Activated naive CD4-positive, alpha-beta T cell treated with anti-CD3 and anti-CD28 coated beads for 36 hours (primary cell): ENCODE data around the gene PAPPA. TPM values are rescaled to one million over a fixed set of nuclear protein-coding genes. Genes with fewer than 3 reads are reported as not detected.

Source experiments
- CTCF ChIA-PET: fragments of 350-600 bp; sonication (Branson Sonifier 250); formaldehyde crosslinking; loops from one replicate; lab custom pipeline; 2021; ENCODE audit warnings: antibody characterized with exemption; lab: Charles Lee
- DNase-seq: peaks from one replicate; pipeline ENCODE4 v3.0.0-alpha.2; 2020
- H3K27ac Mint-ChIP-seq: one replicate; pipeline ENCODE4 v1.8.0; 2021; ENCODE audit warnings: mild to moderate bottlenecking, mixed read lengths
- H3K27me3 Mint-ChIP-seq: one replicate; pipeline ENCODE4 v1.8.0; 2021; ENCODE audit warnings: low read depth, mixed read lengths
- H3K36me3 Mint-ChIP-seq: one replicate; pipeline ENCODE4 v1.8.0; 2021; ENCODE audit warnings: low read depth, mixed read lengths
- H3K4me1 Mint-ChIP-seq: one replicate; pipeline ENCODE4 v1.8.0; 2021; ENCODE audit warnings: low read depth, mixed read lengths
- H3K4me3 Mint-ChIP-seq: one replicate; pipeline ENCODE4 v1.8.0; 2021; ENCODE audit warnings: mild to moderate bottlenecking, moderate library complexity, mixed read lengths
- H3K9me3 Mint-ChIP-seq: one replicate; pipeline ENCODE4 v1.8.0; 2021; ENCODE audit warnings: mixed read lengths
- intact Hi-C: fragments of 100-400 bp; cut with micrococcal nuclease; formaldehyde crosslinking; loops from one replicate; pipeline ENCODE4 v1.15.1; 2023
- total RNA-seq, 2 experiments: library from RNA; stranded (reverse); gene quantifications; one replicate each; pipeline ENCODE4 v1.2.3, GENCODE V29; 2021

The PAPPA gene
- total RNA-seq, 2 experiments from 2014 or later = not detected

GRCh38 chr9:116196806-116197205 lies 43.2 kb downstream of the PAPPA start:
- CTCF ChIA-PET = no interaction called here
- Mint-ChIP-seq H3K9me3 (no peaks in the 10 kb centered on the region), H3K36me3 (no peaks in the 10 kb centered on the region), H3K4me1 (no peaks in the 10 kb centered on the region), H3K4me3 (no peak overlapping the region), H3K27me3 (peaks cover 4% of the 10 kb centered on the region), H3K27ac (no peak overlapping the region)
- intact Hi-C loops = no loop called here
- DNase-seq = no peak

- CTCF ChIA-PET = no interaction called here
- Mint-ChIP-seq H3K36me3 (no peaks in the 10 kb centered on the region), H3K27me3 (peaks cover 4% of the 10 kb centered on the region), H3K4me1 (no peaks in the 10 kb centered on the region), H3K9me3 (no peaks in the 10 kb centered on the region), H3K4me3 (no peak overlapping the region), H3K27ac (no peak overlapping the region)
- DNase-seq = no peak
- intact Hi-C loops = no loop called here
Measured at GRCh38 chr9:116198344-116198743, 44.8 kb downstream of the PAPPA start.

GRCh38 chr9:116202219-116202912 lies 48.8 kb downstream of the PAPPA start:
- H3K36me3 Mint-ChIP-seq = no peaks in the 10 kb centered on the region
- H3K27me3 Mint-ChIP-seq = peaks cover 7% of the 10 kb centered on the region
- no peak for DNase-seq
- CTCF ChIA-PET = no interaction called here
- H3K9me3 Mint-ChIP-seq = no peaks in the 10 kb centered on the region
- no peak overlapping the region for H3K27ac Mint-ChIP-seq
- intact Hi-C loops = no loop called here
- no peak overlapping the region for H3K4me3 Mint-ChIP-seq
- no peaks in the 10 kb centered on the region for H3K4me1 Mint-ChIP-seq

GRCh38 chr9:116204252-116204882 lies 50.8 kb downstream of the PAPPA start:
- Mint-ChIP-seq H3K27me3 (peaks cover 4% of the 10 kb centered on the region), H3K4me1 (no peaks in the 10 kb centered on the region), H3K36me3 (no peaks in the 10 kb centered on the region), H3K9me3 (no peaks in the 10 kb centered on the region), H3K4me3 (no peak overlapping the region), H3K27ac (no peak overlapping the region)
- CTCF ChIA-PET = interaction anchor here (0.6 to 1.0 kb wide), 2 partner anchors 52 to 744 kb away, joined by 4 to 7 read pairs; no protein-coding TSS in a partner anchor
- intact Hi-C loops = no loop called here
- no peak for DNase-seq

GRCh38 chr9:116207371-116208111 lies 54.0 kb downstream of the PAPPA start:
- H3K4me3 Mint-ChIP-seq = no peak overlapping the region

GRCh38 chr9:116208417-116209232 lies 55.0 kb downstream of the PAPPA start:
- no peak for DNase-seq
- H3K4me3 Mint-ChIP-seq = no peak overlapping the region
- CTCF ChIA-PET = interaction anchor here (0.6 to 0.7 kb wide), 2 partner anchors 335 to 1753 kb away, joined by 5 read pairs; no protein-coding TSS in a partner anchor
- no peak overlapping the region for H3K27ac Mint-ChIP-seq
- H3K36me3 Mint-ChIP-seq = no peaks in the 10 kb centered on the region
- no peaks in the 10 kb centered on the region for H3K4me1 Mint-ChIP-seq
- intact Hi-C loops = no loop called here
- H3K9me3 Mint-ChIP-seq = peaks cover 1% of the 10 kb centered on the region
- H3K27me3 Mint-ChIP-seq = peaks cover 3% of the 10 kb centered on the region

More at GRCh38 chr9:116207371-116208111, 54.0 kb downstream of the PAPPA start:
- CTCF ChIA-PET = no interaction called here
- Mint-ChIP-seq H3K36me3 (no peaks in the 10 kb centered on the region), H3K9me3 (peaks cover 1% of the 10 kb centered on the region), H3K27me3 (peaks cover 3% of the 10 kb centered on the region), H3K27ac (no peak overlapping the region), H3K4me1 (no peaks in the 10 kb centered on the region)
- intact Hi-C loops = no loop called here
- no peak for DNase-seq

GRCh38 chr9:116209414-116210116 lies 56.0 kb downstream of the PAPPA start:
- no peaks in the 10 kb centered on the region for H3K36me3 Mint-ChIP-seq
- no peak overlapping the region for H3K4me3 Mint-ChIP-seq
- intact Hi-C loops = no loop called here
- H3K27me3 Mint-ChIP-seq = peaks cover 3% of the 10 kb centered on the region
- no peaks in the 10 kb centered on the region for H3K4me1 Mint-ChIP-seq
- no peak overlapping the region for H3K27ac Mint-ChIP-seq
- no peak for DNase-seq
- CTCF ChIA-PET = interaction anchor here (0.7 kb wide), 1 partner anchor 334 kb away, joined by 5 read pairs; no protein-coding TSS in a partner anchor
- peaks cover 1% of the 10 kb centered on the region for H3K9me3 Mint-ChIP-seq

GRCh38 chr9:116212986-116213692 lies 59.5 kb downstream of the PAPPA start:
- H3K4me3 Mint-ChIP-seq = no peak overlapping the region
- no peaks in the 10 kb centered on the region for H3K4me1 Mint-ChIP-seq
- H3K27ac Mint-ChIP-seq = no peak overlapping the region
- CTCF ChIA-PET = interaction anchor here (0.6 kb wide), 1 partner anchor 446 kb away, joined by 3 read pairs; no protein-coding TSS in a partner anchor
- intact Hi-C loops = no loop called here
- H3K36me3 Mint-ChIP-seq = no peaks in the 10 kb centered on the region
- H3K9me3 Mint-ChIP-seq = peaks cover 1% of the 10 kb centered on the region
- peaks cover 5% of the 10 kb centered on the region for H3K27me3 Mint-ChIP-seq
- no peak for DNase-seq

- DNase-seq = no peak
- no peak overlapping the region for H3K27ac Mint-ChIP-seq
- peaks cover 5% of the 10 kb centered on the region for H3K27me3 Mint-ChIP-seq
- intact Hi-C loops = no loop called here
- H3K4me3 Mint-ChIP-seq = no peak overlapping the region
- CTCF ChIA-PET = interaction anchor here (0.6 kb wide), 1 partner anchor 446 kb away, joined by 3 read pairs; no protein-coding TSS in a partner anchor
- no peaks in the 10 kb centered on the region for H3K36me3 Mint-ChIP-seq
- H3K9me3 Mint-ChIP-seq = peaks cover 1% of the 10 kb centered on the region
- H3K4me1 Mint-ChIP-seq = no peaks in the 10 kb centered on the region
Measured at GRCh38 chr9:116213693-116214047, 60.1 kb downstream of the PAPPA start.

- CTCF ChIA-PET = no interaction called here
- Mint-ChIP-seq H3K4me3 (no peak overlapping the region), H3K36me3 (no peaks in the 10 kb centered on the region), H3K27me3 (peaks cover 10% of the 10 kb centered on the region), H3K27ac (no peak overlapping the region), H3K4me1 (no peaks in the 10 kb centered on the region), H3K9me3 (no peaks in the 10 kb centered on the region)
- no peak for DNase-seq
- intact Hi-C loops = no loop called here
Measured at GRCh38 chr9:116218399-116218798, 64.8 kb downstream of the PAPPA start.

GRCh38 chr9:116219686-116220085 lies 66.1 kb downstream of the PAPPA start:
- DNase-seq = no peak
- no peak overlapping the region for H3K4me3 Mint-ChIP-seq
- H3K27ac Mint-ChIP-seq = no peak overlapping the region
- H3K9me3 Mint-ChIP-seq = no peaks in the 10 kb centered on the region
- intact Hi-C loops = no loop called here
- no peaks in the 10 kb centered on the region for H3K4me1 Mint-ChIP-seq
- CTCF ChIA-PET = no interaction called here
- no peaks in the 10 kb centered on the region for H3K36me3 Mint-ChIP-seq
- H3K27me3 Mint-ChIP-seq = peaks cover 10% of the 10 kb centered on the region
